AG09319 (cell line): ENCODE data around the gene HSF5.
"Not testable (repeated sequence)": the region's sequence is repeated elsewhere in the genome, so short reads cannot be mapped to it uniquely, and the experiment has no call there.

Experiments used
- DNase-seq: peaks from one replicate; pipeline ENCODE4 v3.0.0-alpha.2; 2010; ENCODE audit warnings: low read depth; ENCODE audit errors: extremely low read depth
- TF ChIP-seq, protein P1 (sequence below): IDR thresholded peaks from 2 replicates; pipeline ENCODE4 v1.5.1; 2011; ENCODE audit warnings: low read depth, mild to moderate bottlenecking, inconsistent platforms, low read length, moderate library complexity

Gene HSF5

DNA sequence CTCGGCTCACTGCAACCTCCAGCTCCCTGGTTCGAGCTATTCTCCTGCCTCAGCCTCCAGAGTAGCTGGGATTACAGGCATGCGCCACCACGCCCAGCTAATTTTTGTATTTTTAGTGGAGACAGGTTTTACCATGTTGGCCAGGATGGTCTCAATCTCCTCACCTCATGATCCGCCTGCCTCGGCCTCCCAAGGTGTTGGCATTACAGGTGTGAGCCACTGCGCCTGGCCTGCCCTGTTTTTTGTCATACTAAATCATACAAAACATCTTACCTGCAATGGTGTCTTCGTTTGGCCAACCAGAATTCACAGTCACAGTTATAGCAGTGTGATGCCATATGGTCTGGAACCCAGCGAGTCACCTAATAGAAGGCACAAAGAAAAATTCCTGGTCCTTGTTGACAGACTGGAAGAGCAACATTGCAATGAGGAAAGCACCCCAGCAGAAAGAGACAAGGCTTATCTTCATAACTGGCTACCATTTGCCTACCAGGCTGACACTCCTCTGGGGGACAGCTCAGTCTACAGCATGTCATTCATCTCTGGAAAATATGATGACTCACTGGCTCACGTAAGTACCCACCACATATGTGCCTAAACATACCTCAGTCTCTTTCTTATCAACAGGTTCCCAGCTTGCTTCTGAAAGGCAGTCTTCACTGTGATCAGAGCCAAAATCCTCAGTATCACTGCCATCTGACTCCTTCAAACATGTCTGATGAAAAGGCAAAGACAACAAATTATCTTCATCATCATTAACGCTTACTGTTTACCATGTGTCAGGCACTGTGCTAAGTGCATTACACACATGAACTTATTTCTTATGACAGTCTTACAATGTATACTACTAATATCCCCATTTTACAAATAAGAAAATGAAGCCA, 4.3 kb upstream of the HSF5 start:
- TF ChIP-seq, protein P1, sequence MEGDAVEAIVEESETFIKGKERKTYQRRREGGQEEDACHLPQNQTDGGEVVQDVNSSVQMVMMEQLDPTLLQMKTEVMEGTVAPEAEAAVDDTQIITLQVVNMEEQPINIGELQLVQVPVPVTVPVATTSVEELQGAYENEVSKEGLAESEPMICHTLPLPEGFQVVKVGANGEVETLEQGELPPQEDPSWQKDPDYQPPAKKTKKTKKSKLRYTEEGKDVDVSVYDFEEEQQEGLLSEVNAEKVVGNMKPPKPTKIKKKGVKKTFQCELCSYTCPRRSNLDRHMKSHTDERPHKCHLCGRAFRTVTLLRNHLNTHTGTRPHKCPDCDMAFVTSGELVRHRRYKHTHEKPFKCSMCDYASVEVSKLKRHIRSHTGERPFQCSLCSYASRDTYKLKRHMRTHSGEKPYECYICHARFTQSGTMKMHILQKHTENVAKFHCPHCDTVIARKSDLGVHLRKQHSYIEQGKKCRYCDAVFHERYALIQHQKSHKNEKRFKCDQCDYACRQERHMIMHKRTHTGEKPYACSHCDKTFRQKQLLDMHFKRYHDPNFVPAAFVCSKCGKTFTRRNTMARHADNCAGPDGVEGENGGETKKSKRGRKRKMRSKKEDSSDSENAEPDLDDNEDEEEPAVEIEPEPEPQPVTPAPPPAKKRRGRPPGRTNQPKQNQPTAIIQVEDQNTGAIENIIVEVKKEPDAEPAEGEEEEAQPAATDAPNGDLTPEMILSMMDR, result no peak
- DNase-seq, result no peak

GRCh38 chr17:58491510-58492045, 3.4 kb upstream of the HSF5 start:
- TF ChIP-seq, protein P1, result no peak
- DNase-seq, result no peak

DNA sequence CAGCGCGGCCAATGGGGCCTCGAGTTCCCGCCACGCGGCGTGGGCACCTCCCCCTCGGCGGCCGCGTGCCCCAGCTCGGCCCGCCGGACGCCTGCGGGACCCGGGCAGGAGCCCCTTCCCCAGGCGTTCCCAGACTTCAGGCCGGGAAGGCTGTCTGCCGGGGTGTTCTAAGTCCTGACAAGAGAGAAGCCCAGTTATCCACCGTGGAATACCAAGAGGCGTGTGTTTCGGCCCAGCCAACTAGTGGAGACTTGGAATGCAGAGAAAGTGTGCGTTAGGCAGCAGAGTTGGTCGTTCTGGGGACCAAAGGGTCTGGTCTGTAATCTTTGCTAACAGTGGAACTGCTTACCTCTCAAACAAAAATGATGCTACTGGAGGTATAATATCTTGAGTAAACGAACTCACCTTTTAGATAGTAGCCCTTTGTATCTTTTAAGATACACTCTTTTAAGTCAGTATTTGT, 251 bp upstream of the HSF5 start:
- no peak for DNase-seq

GRCh38 chr17:58484600-58484999, 3.6 kb downstream of the HSF5 start:
- DNase-seq, result no peak
- TF ChIP-seq, protein P1, result no peak

More for the DNA sequence above, 251 bp upstream of the HSF5 start:
- TF ChIP-seq, protein P1, result no peak

DNA sequence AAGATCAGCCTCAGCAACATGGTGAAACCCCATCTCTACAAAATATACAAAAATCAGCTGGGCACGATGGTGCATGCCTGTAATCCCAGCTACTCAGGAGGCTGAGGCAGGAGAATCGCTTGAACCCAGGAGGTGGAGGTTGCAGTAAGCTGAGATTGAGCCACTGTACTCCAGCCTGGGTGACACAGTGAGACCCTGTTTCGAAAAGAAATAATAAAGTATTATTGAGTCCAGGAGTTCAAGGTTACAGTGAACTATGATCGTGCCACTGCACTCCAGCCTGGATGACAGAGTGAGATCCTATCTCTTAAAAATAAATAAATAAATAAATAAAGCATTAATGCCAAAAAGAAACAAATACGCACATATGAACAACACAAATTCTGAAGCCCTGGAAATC, 6.4 kb downstream of the HSF5 start:
- DNase-seq, result not testable (repeated sequence)

GRCh38 chr17:58480090-58480489, 8.1 kb downstream of the HSF5 start:
- no peak for DNase-seq
- TF ChIP-seq, protein P1, result no peak

- TF ChIP-seq, protein P1, result no peak
- no peak for DNase-seq
Measured at GRCh38 chr17:58476812-58477211, 11.4 kb downstream of the HSF5 start.
